ENCODE results near the gene HOXB6.

Gene HOXB6

GRCh38 chr17:48594538-48595277 is 10.1 kb downstream of the HOXB6 start:
- Histone ChIP-seq H3K9me3 (ENCODE audit: control insufficient read depth in 2 of 2, low read length in 2 of 2) (no peaks in the 10 kb centered on the region), H3K27me3 (ENCODE audit: control insufficient read depth in 2 of 2, insufficient read depth in 2 of 2, low read length in 2 of 2) (peaks cover 0 to 2% of the 10 kb centered on the region in 2 donors), H3K4me1 (ENCODE audit: control insufficient read depth in 2 of 2, insufficient read depth in 2 of 2, low read length in 2 of 2) (peaks cover 41 to 44% of the 10 kb centered on the region in 2 donors), H3K9ac (ENCODE audit: low read depth in 1 of 2, low read length in 2 of 2) (peak overlapping the region in 1 of 2 donors; percentile 1), H3K36me3 (ENCODE audit: control insufficient read depth in 2 of 2, insufficient read depth in 2 of 2, low read length in 2 of 2) (peaks cover 23 to 29% of the 10 kb centered on the region in 2 donors), H3K4me3 (ENCODE audit: low read length in 2 of 2) (peak overlapping the region in 1 of 2 donors; percentile 31), H3K27ac (ENCODE audit: low read depth in 2 of 2, low read length in 2 of 2) (peak overlapping the region; percentile 10 to 56)

- Histone ChIP-seq H3K4me1 (ENCODE audit: control insufficient read depth in 2 of 2, insufficient read depth in 2 of 2, low read length in 2 of 2) (peaks cover 37 to 38% of the 10 kb centered on the region in 2 donors), H3K9ac (ENCODE audit: low read depth in 1 of 2, low read length in 2 of 2) (peak overlapping the region in 1 of 2 donors; percentile 1), H3K27ac (ENCODE audit: low read depth in 2 of 2, low read length in 2 of 2) (peak overlapping the region; percentile 10 to 56), H3K4me3 (ENCODE audit: low read length in 2 of 2) (peak overlapping the region; percentile 31 to 53), H3K27me3 (ENCODE audit: control insufficient read depth in 2 of 2, insufficient read depth in 2 of 2, low read length in 2 of 2) (peaks cover 0 to 2% of the 10 kb centered on the region in 2 donors), H3K36me3 (ENCODE audit: control insufficient read depth in 2 of 2, insufficient read depth in 2 of 2, low read length in 2 of 2) (peaks cover 23 to 29% of the 10 kb centered on the region in 2 donors), H3K9me3 (ENCODE audit: control insufficient read depth in 2 of 2, low read length in 2 of 2) (no peaks in the 10 kb centered on the region)
Measured at GRCh38 chr17:48593840-48594537, 10.8 kb downstream of the HOXB6 start.

- peak within 1 kb of the TSS; percentile 57 to 87 for H3K27ac ChIP-seq (ENCODE audit: low read depth in 2 of 2, low read length in 2 of 2)
Measured at GRCh38 chr17:48593126-48593829, 11.5 kb downstream of the HOXB6 start, which contains the start of gene HOXB5. Gene HOXB5, minus strand, starts transcription at chr17:48593779. Its CDS starts 97 bp downstream, at chr17:48593682.

GRCh38 chr17:48592577-48592976 is 12.2 kb downstream of the HOXB6 start:
- no peaks in the 10 kb centered on the region for H3K9me3 ChIP-seq (ENCODE audit: control insufficient read depth in 2 of 2, low read length in 2 of 2)
- H3K27ac ChIP-seq (ENCODE audit: low read depth in 2 of 2, low read length in 2 of 2), result peak overlapping the region; percentile 57 to 87
- H3K27me3 ChIP-seq (ENCODE audit: control insufficient read depth in 2 of 2, insufficient read depth in 2 of 2, low read length in 2 of 2), result peaks cover 0 to 2% of the 10 kb centered on the region in 2 donors
- peaks cover 26 to 34% of the 10 kb centered on the region in 2 donors for H3K4me1 ChIP-seq (ENCODE audit: control insufficient read depth in 2 of 2, insufficient read depth in 2 of 2, low read length in 2 of 2)
- H3K4me3 ChIP-seq (ENCODE audit: low read length in 2 of 2), result peak overlapping the region; percentile 44 to 69
- H3K9ac ChIP-seq (ENCODE audit: low read depth in 1 of 2, low read length in 2 of 2), result peak overlapping the region; percentile 35 to 57
- H3K36me3 ChIP-seq (ENCODE audit: control insufficient read depth in 2 of 2, insufficient read depth in 2 of 2, low read length in 2 of 2), result peaks cover 23 to 29% of the 10 kb centered on the region in 2 donors

More at GRCh38 chr17:48593126-48593829, 11.5 kb downstream of the HOXB6 start, which contains the start of gene HOXB5:
- H3K9ac ChIP-seq (ENCODE audit: low read depth in 1 of 2, low read length in 2 of 2), result peak within 1 kb of the TSS; percentile 35 to 57
- H3K9me3 ChIP-seq (ENCODE audit: control insufficient read depth in 2 of 2, low read length in 2 of 2), result no peaks in the 10 kb centered on the region
- H3K27me3 ChIP-seq (ENCODE audit: control insufficient read depth in 2 of 2, insufficient read depth in 2 of 2, low read length in 2 of 2), result peaks cover 0 to 2% of the 10 kb centered on the region in 2 donors
- H3K36me3 ChIP-seq (ENCODE audit: control insufficient read depth in 2 of 2, insufficient read depth in 2 of 2, low read length in 2 of 2), result peaks cover 23 to 29% of the 10 kb centered on the region in 2 donors
- peaks cover 30 to 33% of the 10 kb centered on the region in 2 donors for H3K4me1 ChIP-seq (ENCODE audit: control insufficient read depth in 2 of 2, insufficient read depth in 2 of 2, low read length in 2 of 2)
- H3K4me3 ChIP-seq (ENCODE audit: low read length in 2 of 2), result peak within 1 kb of the TSS; percentile 53 to 69

- Histone ChIP-seq H3K9ac (ENCODE audit: low read depth in 1 of 2, low read length in 2 of 2) (peak overlapping the region in 1 of 2 donors; percentile 35), H3K36me3 (ENCODE audit: control insufficient read depth in 2 of 2, insufficient read depth in 2 of 2, low read length in 2 of 2) (peaks cover 22 to 26% of the 10 kb centered on the region in 2 donors), H3K27ac (ENCODE audit: low read depth in 2 of 2, low read length in 2 of 2) (peak overlapping the region; percentile 57 to 87), H3K27me3 (ENCODE audit: control insufficient read depth in 2 of 2, insufficient read depth in 2 of 2, low read length in 2 of 2) (peaks cover 0 to under 1% of the 10 kb centered on the region in 2 donors), H3K4me1 (ENCODE audit: control insufficient read depth in 2 of 2, insufficient read depth in 2 of 2, low read length in 2 of 2) (peaks cover 21 to 34% of the 10 kb centered on the region in 2 donors), H3K4me3 (ENCODE audit: low read length in 2 of 2) (peak overlapping the region; percentile 2 to 69), H3K9me3 (ENCODE audit: control insufficient read depth in 2 of 2, low read length in 2 of 2) (no peaks in the 10 kb centered on the region)
Measured at GRCh38 chr17:48592057-48592514, 12.7 kb downstream of the HOXB6 start.

- peak overlapping the region; percentile 75 to 87 for H3K27ac ChIP-seq (ENCODE audit: low read depth in 2 of 2, low read length in 2 of 2)
- peak overlapping the region; percentile 36 to 38 for H3K9ac ChIP-seq (ENCODE audit: low read depth in 1 of 2, low read length in 2 of 2)
- peak overlapping the region in 1 of 2 donors; percentile 69 for H3K4me3 ChIP-seq (ENCODE audit: low read length in 2 of 2)
Measured at GRCh38 chr17:48591255-48592056, 13.3 kb downstream of the HOXB6 start.

GRCh38 chr17:48590607-48591161 is 14.1 kb downstream of the HOXB6 start:
- Histone ChIP-seq H3K36me3 (ENCODE audit: control insufficient read depth in 2 of 2, insufficient read depth in 2 of 2, low read length in 2 of 2) (peaks cover 10 to 18% of the 10 kb centered on the region in 2 donors), H3K27me3 (ENCODE audit: control insufficient read depth in 2 of 2, insufficient read depth in 2 of 2, low read length in 2 of 2) (no peaks in the 10 kb centered on the region), H3K27ac (ENCODE audit: low read depth in 2 of 2, low read length in 2 of 2) (peak overlapping the region; percentile 75 to 87), H3K4me3 (ENCODE audit: low read length in 2 of 2) (peak overlapping the region; percentile 7 to 53), H3K4me1 (ENCODE audit: control insufficient read depth in 2 of 2, insufficient read depth in 2 of 2, low read length in 2 of 2) (peaks cover 18 to 38% of the 10 kb centered on the region in 2 donors), H3K9ac (ENCODE audit: low read depth in 1 of 2, low read length in 2 of 2) (peak overlapping the region; percentile 38 to 54), H3K9me3 (ENCODE audit: control insufficient read depth in 2 of 2, low read length in 2 of 2) (no peaks in the 10 kb centered on the region)

More at GRCh38 chr17:48591255-48592056, 13.3 kb downstream of the HOXB6 start:
- no peaks in the 10 kb centered on the region for H3K9me3 ChIP-seq (ENCODE audit: control insufficient read depth in 2 of 2, low read length in 2 of 2)
- no peaks in the 10 kb centered on the region for H3K27me3 ChIP-seq (ENCODE audit: control insufficient read depth in 2 of 2, insufficient read depth in 2 of 2, low read length in 2 of 2)
- peaks cover 16 to 33% of the 10 kb centered on the region in 2 donors for H3K4me1 ChIP-seq (ENCODE audit: control insufficient read depth in 2 of 2, insufficient read depth in 2 of 2, low read length in 2 of 2)
- peaks cover 17 to 23% of the 10 kb centered on the region in 2 donors for H3K36me3 ChIP-seq (ENCODE audit: control insufficient read depth in 2 of 2, insufficient read depth in 2 of 2, low read length in 2 of 2)

GRCh38 chr17:48589831-48590606 is 14.8 kb downstream of the HOXB6 start, which contains the start of gene HOXB3:
Gene HOXB3, minus strand, starts transcription at chr17:48590241. Its CDS starts 37,767 bp downstream, at chr17:48552474.
- Histone ChIP-seq H3K27me3 (ENCODE audit: control insufficient read depth in 2 of 2, insufficient read depth in 2 of 2, low read length in 2 of 2) (no peaks in the 10 kb centered on the region), H3K4me3 (ENCODE audit: low read length in 2 of 2) (peak within 1 kb of the TSS; percentile 40 to 53), H3K9ac (ENCODE audit: low read depth in 1 of 2, low read length in 2 of 2) (peak within 1 kb of the TSS; percentile 42 to 54)

More at GRCh38 chr17:48589831-48590606, 14.8 kb downstream of the HOXB6 start, which contains the start of gene HOXB3:
- Histone ChIP-seq H3K4me1 (ENCODE audit: control insufficient read depth in 2 of 2, insufficient read depth in 2 of 2, low read length in 2 of 2) (peaks cover 19 to 43% of the 10 kb centered on the region in 2 donors), H3K9me3 (ENCODE audit: control insufficient read depth in 2 of 2, low read length in 2 of 2) (no peaks in the 10 kb centered on the region), H3K27ac (ENCODE audit: low read depth in 2 of 2, low read length in 2 of 2) (peak within 1 kb of the TSS; percentile 75 to 87), H3K36me3 (ENCODE audit: control insufficient read depth in 2 of 2, insufficient read depth in 2 of 2, low read length in 2 of 2) (peaks cover 3 to 13% of the 10 kb centered on the region in 2 donors)

All from mucosa of rectum (tissue), 2 donors.